SK-N-SH (cell line): Measurements from ENCODE around the gene AMELX. TPM values are rescaled to one million over a fixed set of nuclear protein-coding genes. Genes with fewer than 3 reads are reported as not detected.

Experiments used
- CTCF ChIA-PET: fragments of 300-600, 350-600 bp; formaldehyde crosslinking; extraction: SDS; loops from one replicate; lab custom pipeline; 2021; lab: Yijun Ruan, JAX
- POLR2A ChIA-PET: fragments of 350-600 bp; sonication (Branson Sonifier 250); formaldehyde crosslinking; extraction: SDS; loops from one replicate; lab custom pipeline; 2020; ENCODE audit warnings: antibody characterized with exemption, inconsistent platforms; lab: Yijun Ruan, JAX
- DNase-seq: peaks from one replicate; pipeline ENCODE4 v3.0.0; 2012
- H2AFZ ChIP-seq: fragments of 200-600 bp; sonication (generic); 2 replicates; pipeline ENCODE4 v1.8.1; 2016; ENCODE audit warnings: antibody characterized with exemption, mild to moderate bottlenecking, low read depth
- H3F3A ChIP-seq: fragments of 200-600 bp; sonication (generic); replicated peaks from 2 replicates; pipeline ENCODE3; 2016; ENCODE audit warnings: antibody characterized with exemption, mild to moderate bottlenecking; ENCODE audit not compliant: insufficient read depth
- H3K27ac ChIP-seq, 2 experiments: fragments of 200-500 bp in 1 of 2; fragments of 200-600 bp in 1 of 2; sonication (Bioruptor generic) in 1 of 2; sonication (generic), shearing (Covaris generic) in 1 of 2; 2 replicates each; pipeline versions ENCODE4 v1.5.1 to v1.6.1; 2014 to 2016; ENCODE audit warnings: low read depth in 2 of 2, inconsistent platforms in 1 of 2, low read length in 1 of 2, mild to moderate bottlenecking in 1 of 2, mixed read lengths in 1 of 2
- H3K27me3 ChIP-seq: fragments of 200-600 bp; sonication (generic), shearing (Covaris generic); 2 replicates; pipeline ENCODE4 v1.6.1; 2016; ENCODE audit warnings: mixed run types; ENCODE audit not compliant: insufficient read depth
- H3K36me3 ChIP-seq, 2 experiments: fragments of 200-500 bp in 1 of 2; fragments of 200-600 bp in 1 of 2; sonication (Bioruptor generic) in 1 of 2; sonication (generic) in 1 of 2; replicated peaks in 1 of 2; 2 replicates each; pipeline versions ENCODE3 to v1.5.1; 2014 to 2016; ENCODE audit warnings: low read length in 1 of 2, mild to moderate bottlenecking in 1 of 2; ENCODE audit not compliant: insufficient read depth in 2 of 2, control insufficient read depth in 1 of 2
- H3K4me1 ChIP-seq, 2 experiments: fragments of 200-500 bp in 1 of 2; fragments of 200-600 bp in 1 of 2; sonication (Bioruptor generic) in 1 of 2; sonication (generic), shearing (Covaris generic) in 1 of 2; 2 replicates each; pipeline versions ENCODE4 v1.5.1 to v1.6.1; 2014 to 2016; ENCODE audit warnings: low read depth in 1 of 2, low read length in 1 of 2, mixed run types in 1 of 2; ENCODE audit not compliant: insufficient read depth in 2 of 2, control insufficient read depth in 1 of 2
- H3K4me2 ChIP-seq: fragments of 200-600 bp; sonication (generic), shearing (Covaris generic); 2 replicates; pipeline ENCODE4 v1.6.1; 2017; ENCODE audit warnings: mixed run types
- H3K4me3 ChIP-seq, 2 experiments: fragments of 200-500 bp in 1 of 2; fragments of 200-600 bp in 1 of 2; sonication (Bioruptor generic) in 1 of 2; sonication (generic), shearing (Covaris generic) in 1 of 2; 2 replicates each; pipeline versions ENCODE4 v1.5.1 to v1.8.1; 2014 to 2016; ENCODE audit warnings: low read depth in 2 of 2, inconsistent platforms in 1 of 2, low read length in 1 of 2, mild to moderate bottlenecking in 1 of 2, mixed read lengths in 1 of 2, moderate library complexity in 1 of 2
- H3K79me2 ChIP-seq: fragments of 200-600 bp; sonication (generic); 2 replicates; pipeline ENCODE4 v1.8.1; 2017; ENCODE audit warnings: mild to moderate bottlenecking; ENCODE audit not compliant: insufficient read depth
- H3K9ac ChIP-seq: fragments of 200-600 bp; sonication (generic); 2 replicates; pipeline ENCODE4 v1.6.1; 2017; ENCODE audit warnings: mixed run types
- H3K9me2 ChIP-seq: fragments of 200-600 bp; sonication (generic); 2 replicates; pipeline ENCODE4 v1.6.1; 2017; ENCODE audit warnings: mixed run types
- H3K9me3 ChIP-seq: fragments of 200-600 bp; sonication (generic); 2 replicates; pipeline ENCODE4 v1.6.1; 2017; ENCODE audit warnings: mixed run types, mild to moderate bottlenecking, moderate library complexity
- H4K20me1 ChIP-seq: fragments of 200-600 bp; sonication (generic); 2 replicates; pipeline ENCODE4 v1.6.1; 2017; ENCODE audit warnings: mild to moderate bottlenecking, mixed run types; ENCODE audit not compliant: insufficient read depth
- ELF1 ChIP-seq: IDR thresholded peaks from 2 replicates; pipeline ENCODE4 v1.4.0; 2012
- EP300 ChIP-seq, 2 experiments: IDR thresholded peaks; 2 replicates each; pipeline versions ENCODE4 v1.4.0 to v1.6.1; 2012; ENCODE audit warnings: borderline replicate concordance in 1 of 2, low read depth in 1 of 2, low read length in 1 of 2
- EZH2phosphoT487 ChIP-seq: fragments of 200-600 bp; sonication (generic); IDR thresholded peaks from 2 replicates; pipeline ENCODE4 v1.6.1; 2017; ENCODE audit warnings: low read depth, mixed run types, mild to moderate bottlenecking, antibody characterized with exemption, moderate library complexity, borderline replicate concordance
- FOSL2 ChIP-seq: IDR thresholded peaks from 2 replicates; pipeline ENCODE4 v1.4.0; 2012; ENCODE audit warnings: low read depth, mild to moderate bottlenecking, moderate library complexity, borderline replicate concordance
- FOXM1 ChIP-seq: IDR thresholded peaks from 2 replicates; pipeline ENCODE4 v1.4.0; 2012; ENCODE audit warnings: low read depth, mild to moderate bottlenecking
- GABPA ChIP-seq: IDR thresholded peaks from 2 replicates; pipeline ENCODE4 v1.4.0; 2012; ENCODE audit warnings: low read depth, mild to moderate bottlenecking
- JUND ChIP-seq: IDR thresholded peaks from 2 replicates; pipeline ENCODE4 v1.4.0; 2012
- MAX ChIP-seq: IDR thresholded peaks from 2 replicates; pipeline ENCODE4 v1.4.0; 2012; ENCODE audit warnings: low read depth
- MEF2A ChIP-seq: IDR thresholded peaks from 2 replicates; pipeline ENCODE4 v1.4.0; 2012; ENCODE audit warnings: low read depth, borderline replicate concordance
- NFIC ChIP-seq: IDR thresholded peaks from 2 replicates; pipeline ENCODE4 v1.4.0; 2012; ENCODE audit warnings: borderline replicate concordance
- NRF1 ChIP-seq: IDR thresholded peaks from 2 replicates; pipeline ENCODE4 v1.6.1; 2012; ENCODE audit warnings: low read depth, mild to moderate bottlenecking, low read length
- RAD21 ChIP-seq: IDR thresholded peaks from 2 replicates; pipeline ENCODE4 v1.6.1; 2012; ENCODE audit warnings: mild to moderate bottlenecking, low read length
- RCOR1 ChIP-seq: fragments of 150-350 bp; IDR thresholded peaks from 2 replicates; pipeline ENCODE4 v1.6.1; 2017; ENCODE audit warnings: antibody characterized with exemption, low read length
- TAF1 ChIP-seq: IDR thresholded peaks from 2 replicates; pipeline ENCODE4 v1.6.1; 2012; ENCODE audit warnings: low read depth, mild to moderate bottlenecking, low read length, moderate library complexity, borderline replicate concordance
- TCF12 ChIP-seq: IDR thresholded peaks from 2 replicates; pipeline ENCODE4 v1.4.0; 2012
- TEAD4 ChIP-seq: IDR thresholded peaks from 2 replicates; pipeline ENCODE4 v1.4.0; 2012; ENCODE audit warnings: mild to moderate bottlenecking, borderline replicate concordance; ENCODE audit not compliant: insufficient read depth
- USF1 ChIP-seq: IDR thresholded peaks from 2 replicates; pipeline ENCODE4 v1.4.0; 2012; ENCODE audit warnings: low read depth, borderline replicate concordance
- YY1 ChIP-seq: IDR thresholded peaks from 2 replicates; pipeline ENCODE4 v1.4.0; 2012; ENCODE audit warnings: low read depth, mild to moderate bottlenecking
- WGBS: methylation state at CpG from one replicate; pipeline ENCODE4 v1.1.6; 2017; ENCODE audit warnings: low lambda C conversion rate; 5-methylcytosine and 5-hydroxymethylcytosine counted together
- polyA plus RNA-seq, 3 experiments: library from polyadenylated mRNA; depleted of rRNA; stranded (reverse); fragments of >200 nt; gene quantifications; 2 replicates each; pipeline ENCODE4 v1.2.3, GENCODE V29; 2012
- TF ChIP-seq, protein P1 (sequence below): fragments of 150-350 bp; IDR thresholded peaks from 2 replicates; pipeline ENCODE4 v1.6.1; 2017; ENCODE audit warnings: antibody characterized with exemption, low read length, low read depth, borderline replicate concordance
- TF ChIP-seq, protein P2 (sequence below): fragments of 200-600 bp; sonication (generic); IDR thresholded peaks from 2 replicates; pipeline ENCODE4 v1.6.1; 2017; ENCODE audit warnings: antibody characterized with exemption, mild to moderate bottlenecking, moderate library complexity
- TF ChIP-seq, protein P3 (sequence below): IDR thresholded peaks from 2 replicates; pipeline ENCODE4 v1.6.1; 2012; ENCODE audit warnings: mild to moderate bottlenecking, low read depth, low read length, moderate library complexity
- TF ChIP-seq, protein P4 (sequence below): fragments of 150-350 bp; IDR thresholded peaks from 2 replicates; pipeline ENCODE4 v1.6.1; 2016; ENCODE audit warnings: mild to moderate bottlenecking, low read depth, low read length

Gene AMELX
- polyA plus RNA-seq, 1 of the 3 experiments (the other 2 are of a cell fraction): not detected

DNA sequence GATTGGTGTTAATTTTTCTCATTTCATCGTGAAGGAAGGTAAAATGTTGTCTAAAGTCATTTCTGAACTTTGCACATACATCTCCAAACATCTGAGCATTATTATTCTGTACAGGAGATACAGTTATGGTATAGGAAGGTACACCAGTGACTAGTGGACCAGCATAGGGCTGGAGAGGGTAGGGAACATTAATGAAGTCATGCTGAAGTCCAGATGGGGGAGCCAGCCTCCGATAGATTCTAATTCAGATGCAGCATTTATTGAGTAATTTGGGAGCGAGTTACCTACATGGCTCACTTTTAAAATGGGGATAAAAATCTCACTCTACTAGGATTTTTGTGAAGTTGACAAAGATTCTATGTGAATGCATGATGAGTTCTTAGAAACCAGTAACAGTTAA, 34.9 kb downstream of the AMELX start:
- ChIA-PET POLR2A (no interaction called here), CTCF (no interaction called here)
- Histone ChIP-seq H3K4me3 (no peak overlapping the region), H3K36me3 (no peaks in the 10 kb centered on the region), H3K27me3 (no peaks in the 10 kb centered on the region), H3K9me3 (no peaks in the 10 kb centered on the region), H3K27ac (no peak overlapping the region), H3K4me1 (no peaks in the 10 kb centered on the region), H3F3A (no peaks in the 10 kb centered on the region), H2AFZ (no peak overlapping the region), H3K9ac (no peak overlapping the region), H3K79me2 (no peaks in the 10 kb centered on the region), H3K4me2 (no peak overlapping the region), H4K20me1 (no peaks in the 10 kb centered on the region), H3K9me2 (no peaks in the 10 kb centered on the region)
- DNase-seq: no peak
- TF ChIP-seq, protein P1, sequence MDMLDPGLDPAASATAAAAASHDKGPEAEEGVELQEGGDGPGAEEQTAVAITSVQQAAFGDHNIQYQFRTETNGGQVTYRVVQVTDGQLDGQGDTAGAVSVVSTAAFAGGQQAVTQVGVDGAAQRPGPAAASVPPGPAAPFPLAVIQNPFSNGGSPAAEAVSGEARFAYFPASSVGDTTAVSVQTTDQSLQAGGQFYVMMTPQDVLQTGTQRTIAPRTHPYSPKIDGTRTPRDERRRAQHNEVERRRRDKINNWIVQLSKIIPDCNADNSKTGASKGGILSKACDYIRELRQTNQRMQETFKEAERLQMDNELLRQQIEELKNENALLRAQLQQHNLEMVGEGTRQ: no peak
- TF ChIP-seq RCOR1 (no peak), GABPA (no peak), TAF1 (no peak), EP300 (IDR thresholded peaks at IDR 0.05; ENCODE audit: borderline replicate concordance in 1 of 2, low read depth in 1 of 2, low read length in 1 of 2) (no peak), YY1 (no peak), TCF12 (no peak), RAD21 (no peak), MEF2A (no peak), FOXM1 (no peak), JUND (no peak), ELF1 (no peak), TEAD4 (no peak), MAX (no peak), USF1 (no peak), NRF1 (no peak), EZH2phosphoT487 (no peak)
- TF ChIP-seq, protein P2, sequence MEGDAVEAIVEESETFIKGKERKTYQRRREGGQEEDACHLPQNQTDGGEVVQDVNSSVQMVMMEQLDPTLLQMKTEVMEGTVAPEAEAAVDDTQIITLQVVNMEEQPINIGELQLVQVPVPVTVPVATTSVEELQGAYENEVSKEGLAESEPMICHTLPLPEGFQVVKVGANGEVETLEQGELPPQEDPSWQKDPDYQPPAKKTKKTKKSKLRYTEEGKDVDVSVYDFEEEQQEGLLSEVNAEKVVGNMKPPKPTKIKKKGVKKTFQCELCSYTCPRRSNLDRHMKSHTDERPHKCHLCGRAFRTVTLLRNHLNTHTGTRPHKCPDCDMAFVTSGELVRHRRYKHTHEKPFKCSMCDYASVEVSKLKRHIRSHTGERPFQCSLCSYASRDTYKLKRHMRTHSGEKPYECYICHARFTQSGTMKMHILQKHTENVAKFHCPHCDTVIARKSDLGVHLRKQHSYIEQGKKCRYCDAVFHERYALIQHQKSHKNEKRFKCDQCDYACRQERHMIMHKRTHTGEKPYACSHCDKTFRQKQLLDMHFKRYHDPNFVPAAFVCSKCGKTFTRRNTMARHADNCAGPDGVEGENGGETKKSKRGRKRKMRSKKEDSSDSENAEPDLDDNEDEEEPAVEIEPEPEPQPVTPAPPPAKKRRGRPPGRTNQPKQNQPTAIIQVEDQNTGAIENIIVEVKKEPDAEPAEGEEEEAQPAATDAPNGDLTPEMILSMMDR: no peak
- 37% methylated on average over 3 of the region's 3 CpGs for WGBS

- Histone ChIP-seq H3K9ac (no peak overlapping the region), H3K4me2 (no peak overlapping the region), H3K4me3 (no peak overlapping the region), H4K20me1 (no peaks in the 10 kb centered on the region), H3F3A (no peaks in the 10 kb centered on the region), H3K4me1 (no peaks in the 10 kb centered on the region), H3K79me2 (no peaks in the 10 kb centered on the region), H3K9me2 (no peaks in the 10 kb centered on the region), H2AFZ (no peak overlapping the region), H3K27me3 (no peaks in the 10 kb centered on the region), H3K9me3 (no peaks in the 10 kb centered on the region), H3K36me3 (no peaks in the 10 kb centered on the region), H3K27ac (no peak overlapping the region)
- ChIA-PET CTCF (no interaction called here), POLR2A (no interaction called here)
- 2% methylated on average over 5 of the region's 5 CpGs for WGBS
- no peak for DNase-seq
- TF ChIP-seq FOXM1: no peak
- peak; percentile 22; the same call in 1 of the 2 replicates for TF ChIP-seq JUND
- no peak for TF ChIP-seq TAF1
- TF ChIP-seq, protein P3, sequence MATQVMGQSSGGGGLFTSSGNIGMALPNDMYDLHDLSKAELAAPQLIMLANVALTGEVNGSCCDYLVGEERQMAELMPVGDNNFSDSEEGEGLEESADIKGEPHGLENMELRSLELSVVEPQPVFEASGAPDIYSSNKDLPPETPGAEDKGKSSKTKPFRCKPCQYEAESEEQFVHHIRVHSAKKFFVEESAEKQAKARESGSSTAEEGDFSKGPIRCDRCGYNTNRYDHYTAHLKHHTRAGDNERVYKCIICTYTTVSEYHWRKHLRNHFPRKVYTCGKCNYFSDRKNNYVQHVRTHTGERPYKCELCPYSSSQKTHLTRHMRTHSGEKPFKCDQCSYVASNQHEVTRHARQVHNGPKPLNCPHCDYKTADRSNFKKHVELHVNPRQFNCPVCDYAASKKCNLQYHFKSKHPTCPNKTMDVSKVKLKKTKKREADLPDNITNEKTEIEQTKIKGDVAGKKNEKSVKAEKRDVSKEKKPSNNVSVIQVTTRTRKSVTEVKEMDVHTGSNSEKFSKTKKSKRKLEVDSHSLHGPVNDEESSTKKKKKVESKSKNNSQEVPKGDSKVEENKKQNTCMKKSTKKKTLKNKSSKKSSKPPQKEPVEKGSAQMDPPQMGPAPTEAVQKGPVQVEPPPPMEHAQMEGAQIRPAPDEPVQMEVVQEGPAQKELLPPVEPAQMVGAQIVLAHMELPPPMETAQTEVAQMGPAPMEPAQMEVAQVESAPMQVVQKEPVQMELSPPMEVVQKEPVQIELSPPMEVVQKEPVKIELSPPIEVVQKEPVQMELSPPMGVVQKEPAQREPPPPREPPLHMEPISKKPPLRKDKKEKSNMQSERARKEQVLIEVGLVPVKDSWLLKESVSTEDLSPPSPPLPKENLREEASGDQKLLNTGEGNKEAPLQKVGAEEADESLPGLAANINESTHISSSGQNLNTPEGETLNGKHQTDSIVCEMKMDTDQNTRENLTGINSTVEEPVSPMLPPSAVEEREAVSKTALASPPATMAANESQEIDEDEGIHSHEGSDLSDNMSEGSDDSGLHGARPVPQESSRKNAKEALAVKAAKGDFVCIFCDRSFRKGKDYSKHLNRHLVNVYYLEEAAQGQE: no peak
- TF ChIP-seq FOSL2: peak; percentile 38; the same call in 1 of the 2 replicates
- peak; percentile 28; the same call in 1 of the 2 replicates for TF ChIP-seq TCF12
- TF ChIP-seq, protein P4, sequence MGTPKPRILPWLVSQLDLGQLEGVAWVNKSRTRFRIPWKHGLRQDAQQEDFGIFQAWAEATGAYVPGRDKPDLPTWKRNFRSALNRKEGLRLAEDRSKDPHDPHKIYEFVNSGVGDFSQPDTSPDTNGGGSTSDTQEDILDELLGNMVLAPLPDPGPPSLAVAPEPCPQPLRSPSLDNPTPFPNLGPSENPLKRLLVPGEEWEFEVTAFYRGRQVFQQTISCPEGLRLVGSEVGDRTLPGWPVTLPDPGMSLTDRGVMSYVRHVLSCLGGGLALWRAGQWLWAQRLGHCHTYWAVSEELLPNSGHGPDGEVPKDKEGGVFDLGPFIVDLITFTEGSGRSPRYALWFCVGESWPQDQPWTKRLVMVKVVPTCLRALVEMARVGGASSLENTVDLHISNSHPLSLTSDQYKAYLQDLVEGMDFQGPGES: no peak
- TF ChIP-seq NFIC: 0 out of 2 replicates have a peak, but pooled peaks have one; percentile 7
- TF ChIP-seq GABPA: no peak
Measured at GRCh38 chrX:11329021-11329420, 35.8 kb downstream of the AMELX start.
